Adipose tissue (tissue), 3 donors: ENCODE results near the gene ZPLD1. TPM values are rescaled to one million over a fixed set of nuclear protein-coding genes. Genes with fewer than 3 reads are reported as not detected.

Experiments used
- H3K27ac ChIP-seq: one replicate; pipeline ENCODE4 v1.5.1; 2013; ENCODE audit warnings: low read depth, low read length
- WGBS, 3 donors: extraction: QIAGEN DNeasy Blood & Tissue Kit; methylation state at CpG; one replicate each; pipeline ENCODE4 v1.1.7; 2013; 5-methylcytosine and 5-hydroxymethylcytosine counted together
- polyA plus RNA-seq, 3 donors: library from polyadenylated mRNA; stranded (reverse); fragments of 200-250 nt; gene quantifications; one replicate each; pipeline ENCODE4 v1.2.3, GENCODE V29; 2013
- donor health status: healthy with polysubstance abuse.
- donor health status: Bipolar disorder and iron deficiency.
- donor health status: healthy.

Gene ZPLD1
- under 1 TPM in 1 of 3 donors, not detected in 2; 0.03 TPM for polyA plus RNA-seq

DNA sequence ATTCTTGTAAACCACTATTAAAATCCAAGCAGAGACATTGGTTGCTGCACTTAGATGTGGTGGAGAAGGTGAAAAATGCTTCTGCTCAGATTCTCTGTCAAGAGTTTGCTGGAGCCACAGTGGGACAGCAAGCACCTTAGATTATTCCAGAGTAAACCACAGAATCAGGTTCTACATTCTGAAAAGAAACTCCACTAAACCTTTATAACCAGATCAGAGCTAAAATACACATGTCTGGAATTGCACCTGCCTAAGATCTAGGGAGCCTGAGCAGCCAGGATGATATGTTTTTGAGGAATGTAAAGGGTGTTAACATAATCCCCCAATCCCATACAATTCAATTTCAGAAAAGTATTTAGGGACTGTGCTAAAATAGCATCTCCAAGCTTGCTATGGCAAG, at the start of gene ZPLD1:
ZPLD1 (plus strand) TSS at position 301 of the 400 bp plus-strand sequence. CDS start 3,473 bp downstream, outside the sequence.
- H3K27ac ChIP-seq = no peak within 1 kb of the TSS

DNA sequence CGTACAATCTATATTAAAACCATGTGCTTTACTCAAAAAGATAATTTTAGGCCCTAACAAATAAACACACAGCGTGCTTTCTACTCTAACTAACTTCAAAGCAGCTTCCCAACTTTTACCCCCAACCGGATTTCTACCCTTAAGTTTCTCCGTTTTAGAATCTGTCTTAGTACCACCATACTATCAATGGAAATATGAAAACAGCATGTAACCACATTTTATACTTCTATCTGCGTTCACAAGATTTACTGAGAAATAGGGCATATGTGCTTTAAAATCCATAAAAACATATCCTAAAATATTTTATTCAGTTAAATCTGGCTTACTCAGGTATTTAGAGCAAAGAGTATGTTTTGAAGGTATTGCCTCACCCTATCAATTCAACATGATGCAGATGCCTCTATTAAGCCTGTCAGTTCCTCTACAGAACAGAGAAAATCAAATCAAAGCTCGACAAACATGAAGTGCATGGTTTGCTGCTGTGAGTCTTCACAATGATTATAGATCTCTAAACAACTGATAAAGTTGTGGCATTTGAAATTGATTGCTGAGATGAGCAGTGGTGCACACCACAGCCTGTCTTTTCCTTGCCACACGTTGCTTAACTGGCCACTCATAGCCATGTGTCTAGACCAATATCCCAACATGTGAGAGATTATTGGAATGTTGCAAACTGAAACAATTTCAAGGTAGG, 44.5 kb upstream of the ZPLD1 start:
- H3K27ac ChIP-seq = no peak overlapping the region
- WGBS, 3 donors = 67 to 73% (median 72%) methylated on average over 7 of the region's 7 CpGs

DNA sequence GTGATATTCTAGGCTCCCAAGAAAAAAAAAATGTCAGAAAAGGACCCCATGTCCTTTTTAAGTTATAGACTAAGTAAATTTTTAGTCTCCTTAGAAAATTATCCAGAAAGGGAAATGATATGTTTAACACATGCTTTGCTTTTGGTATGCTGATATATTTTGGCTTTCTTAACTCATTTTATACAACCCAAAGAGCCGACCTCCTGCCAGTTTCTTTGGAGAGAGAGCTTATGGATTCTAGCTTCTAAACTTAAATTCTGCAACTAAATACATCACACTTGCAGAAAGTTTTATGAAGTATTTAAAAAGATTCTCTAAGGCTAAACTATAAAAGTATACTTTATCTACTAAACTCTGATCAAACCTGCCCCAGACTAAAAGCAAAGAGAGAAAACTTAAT, 43.9 kb upstream of the ZPLD1 start:
- 57 to 71% (median 63%) methylated on average over 1 of the region's 1 CpG for WGBS, 3 donors
- no peak overlapping the region for H3K27ac ChIP-seq

DNA sequence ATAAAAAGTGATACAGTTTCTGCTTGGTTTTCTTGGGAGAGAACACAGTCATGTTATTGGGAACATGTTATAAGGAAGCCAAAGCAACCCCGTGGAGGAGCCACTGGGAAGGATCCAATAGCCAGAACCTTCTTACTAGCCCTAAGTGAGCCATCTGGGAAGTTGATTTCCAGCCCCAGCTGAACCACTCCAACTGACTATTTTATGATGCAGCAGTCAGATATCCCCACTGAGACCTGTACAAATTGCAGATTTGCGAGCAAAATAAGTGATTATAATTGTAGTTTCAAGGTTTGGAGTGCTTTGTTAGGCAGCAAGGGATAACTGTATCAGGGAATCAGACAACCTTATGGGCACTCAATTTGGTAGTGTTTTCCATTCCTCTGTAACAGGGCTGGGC, 43.3 kb upstream of the ZPLD1 start:
- 55 to 71% (median 65%) methylated on average over 2 of the region's 2 CpGs for WGBS, 3 donors

DNA sequence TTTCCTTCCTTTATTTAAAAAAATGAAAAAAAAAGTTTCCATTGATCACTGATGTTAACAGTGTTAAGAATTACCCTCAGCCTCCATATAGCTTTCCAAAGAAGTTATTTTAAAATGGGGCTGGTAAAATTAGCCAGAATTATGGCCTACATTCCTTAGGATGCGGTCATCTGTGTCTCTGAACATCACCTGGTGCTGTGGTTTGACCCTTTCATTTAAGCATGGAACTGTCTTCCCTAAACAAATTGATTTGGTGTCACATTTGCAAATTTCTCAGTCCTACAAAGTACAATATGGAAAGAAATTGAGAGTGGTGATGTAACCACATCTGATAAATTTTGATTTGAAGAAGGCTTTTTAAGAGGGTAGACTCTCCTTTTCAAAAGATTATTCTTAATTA, 40.3 kb upstream of the ZPLD1 start:
- 57 to 73% (median 71%) methylated on average over 1 of the region's 1 CpG for WGBS, 3 donors
- no peak overlapping the region for H3K27ac ChIP-seq

More for the DNA sequence above, 43.3 kb upstream of the ZPLD1 start:
- no peak overlapping the region for H3K27ac ChIP-seq

DNA sequence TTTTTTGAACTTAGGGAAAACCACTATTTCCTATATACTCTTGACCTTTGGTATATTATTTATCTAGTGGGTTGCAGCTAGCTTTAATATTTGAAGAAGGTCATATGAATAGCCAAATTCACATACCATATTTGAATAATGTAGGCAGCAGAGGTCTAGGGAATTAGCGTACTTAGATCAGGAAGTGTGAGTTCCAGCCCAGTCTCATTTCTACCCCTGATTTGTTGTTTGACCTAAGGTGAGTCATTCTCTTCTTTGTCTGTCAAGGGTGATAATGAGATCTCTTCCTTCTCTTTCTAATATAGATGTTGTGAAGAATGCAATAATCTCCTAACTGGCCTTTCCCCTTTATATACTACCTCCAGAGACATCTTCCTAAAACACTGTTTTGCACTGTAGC, 36.6 kb upstream of the ZPLD1 start:
- WGBS, 3 donors = 78 to 92% (median 79%) methylated on average over 1 of the region's 1 CpG
- no peak overlapping the region for H3K27ac ChIP-seq

DNA sequence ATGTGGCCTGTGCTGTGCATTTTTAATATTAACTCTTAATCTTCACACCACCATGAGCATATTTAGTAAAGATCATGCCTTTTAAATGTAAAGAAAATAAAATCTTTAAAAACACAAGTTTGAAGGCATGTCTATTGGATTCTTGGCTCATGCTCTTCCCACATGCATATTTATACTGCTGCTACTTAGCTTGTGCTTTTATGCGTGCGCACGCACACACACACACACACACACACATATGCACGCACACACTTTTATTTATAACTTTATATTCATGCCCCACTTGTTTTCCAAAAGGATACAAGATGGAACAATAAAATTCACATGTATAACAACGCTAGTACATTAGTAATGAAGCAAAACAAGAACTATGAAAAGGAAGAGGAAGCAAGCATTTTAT, 36.1 kb upstream of the ZPLD1 start:
- WGBS, 3 donors = 79 to 85% (median 83%) methylated on average over 5 of the region's 5 CpGs
- H3K27ac ChIP-seq = no peak overlapping the region

DNA sequence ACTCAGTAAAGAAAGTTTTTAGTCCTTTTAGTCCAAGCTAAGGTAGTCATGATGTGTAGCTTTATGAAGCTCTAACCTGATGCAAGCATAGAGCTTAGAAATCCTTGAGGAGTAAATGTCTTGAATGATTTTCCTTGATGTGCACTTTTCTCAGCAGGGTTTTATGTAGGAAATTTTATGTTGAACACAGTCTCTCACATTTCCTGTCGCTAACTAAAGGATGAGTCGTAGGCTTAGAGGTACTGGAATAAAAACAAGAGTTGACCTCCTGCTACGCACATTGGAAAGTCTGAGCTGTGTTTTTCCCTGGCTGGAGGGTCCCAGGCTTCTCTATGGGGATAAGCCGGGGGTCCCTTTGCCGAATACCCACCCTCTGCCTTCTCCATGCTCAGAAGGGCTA, 34.7 kb upstream of the ZPLD1 start:
- no peak overlapping the region for H3K27ac ChIP-seq
- 87 to 91% (median 89%) methylated on average over 5 of the region's 5 CpGs for WGBS, 3 donors

DNA sequence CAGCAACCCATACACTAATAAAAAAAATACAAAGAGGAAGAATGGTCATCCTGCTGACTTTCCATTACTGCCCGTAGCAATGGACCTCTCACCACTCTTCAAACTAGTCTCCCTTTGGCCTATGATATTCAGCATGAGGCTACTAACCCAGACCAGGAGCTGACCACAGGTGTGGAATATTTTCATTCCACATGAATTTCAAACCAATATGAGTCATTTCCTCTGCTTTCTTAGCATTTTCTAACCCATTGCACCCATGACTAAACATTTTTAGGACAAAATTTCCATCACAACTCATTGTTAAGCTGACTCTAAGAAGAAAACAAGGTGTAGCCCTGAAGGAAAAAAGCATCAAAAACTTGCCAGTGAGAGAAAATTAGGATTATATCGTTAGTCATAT, 34.0 kb upstream of the ZPLD1 start:
- no peak overlapping the region for H3K27ac ChIP-seq
- WGBS, 3 donors = 74 to 87% (median 86%) methylated on average over 2 of the region's 2 CpGs

DNA sequence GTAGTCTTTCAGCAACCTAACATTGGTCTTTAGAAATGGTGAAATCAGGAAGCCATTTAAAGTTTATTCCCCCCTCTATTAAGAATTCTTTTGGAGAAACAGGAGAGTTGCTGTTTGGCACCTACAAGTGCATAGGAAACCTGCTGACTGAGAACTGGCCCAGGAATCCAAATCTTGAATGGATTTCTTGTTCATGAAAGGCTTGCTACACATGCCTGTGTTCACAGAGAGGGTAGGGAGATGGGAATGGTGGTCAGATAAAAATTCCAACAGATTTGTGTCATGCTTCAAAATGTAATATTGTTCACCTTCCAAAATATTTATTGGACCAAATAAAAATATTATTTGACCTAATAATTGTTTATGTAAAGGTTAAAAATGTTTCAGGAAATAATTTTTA, 24.2 kb upstream of the ZPLD1 start:
- H3K27ac ChIP-seq = no peak overlapping the region

DNA sequence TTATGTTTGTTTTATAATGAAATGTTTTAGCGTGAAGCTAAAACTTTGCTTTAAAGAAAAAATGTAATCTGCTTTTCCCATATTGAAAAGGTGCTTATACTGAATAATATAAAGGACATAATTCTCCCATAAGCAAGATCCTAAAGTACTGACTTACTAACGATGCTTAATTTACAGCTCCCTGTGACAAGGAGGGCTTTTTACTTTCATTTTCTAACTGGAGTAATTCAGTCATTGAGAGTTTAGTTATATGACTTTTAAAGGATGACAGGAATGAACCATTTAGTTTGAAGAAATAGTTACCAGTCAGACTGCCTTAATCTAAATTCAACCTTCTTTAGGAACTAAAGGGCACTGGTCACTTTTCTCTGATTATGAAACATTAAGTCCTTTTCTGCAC, 19.3 kb upstream of the ZPLD1 start:
- WGBS, 3 donors = 27 to 62% (median 35%) methylated on average over 2 of the region's 2 CpGs
- H3K27ac ChIP-seq = no peak overlapping the region

DNA sequence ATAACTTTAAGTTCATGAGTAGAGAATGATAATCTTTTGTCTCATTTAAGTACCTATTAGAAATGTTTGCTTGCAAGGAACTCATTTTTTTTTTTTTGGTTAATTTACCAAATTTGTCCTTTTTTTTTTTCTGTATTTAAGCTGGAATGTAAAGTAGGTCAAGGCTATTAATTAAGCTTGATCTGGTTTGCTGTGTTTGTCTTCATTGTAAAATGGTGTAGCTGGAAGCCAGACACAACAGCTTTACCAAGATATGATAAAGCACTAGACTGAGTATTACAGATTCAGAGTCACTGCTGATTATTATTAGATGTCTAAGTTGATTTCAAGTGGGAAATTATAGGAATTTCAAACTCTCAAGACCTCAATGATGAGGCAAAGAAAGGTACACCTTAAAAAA, 15.0 kb upstream of the ZPLD1 start:
- H3K27ac ChIP-seq = no peak overlapping the region

DNA sequence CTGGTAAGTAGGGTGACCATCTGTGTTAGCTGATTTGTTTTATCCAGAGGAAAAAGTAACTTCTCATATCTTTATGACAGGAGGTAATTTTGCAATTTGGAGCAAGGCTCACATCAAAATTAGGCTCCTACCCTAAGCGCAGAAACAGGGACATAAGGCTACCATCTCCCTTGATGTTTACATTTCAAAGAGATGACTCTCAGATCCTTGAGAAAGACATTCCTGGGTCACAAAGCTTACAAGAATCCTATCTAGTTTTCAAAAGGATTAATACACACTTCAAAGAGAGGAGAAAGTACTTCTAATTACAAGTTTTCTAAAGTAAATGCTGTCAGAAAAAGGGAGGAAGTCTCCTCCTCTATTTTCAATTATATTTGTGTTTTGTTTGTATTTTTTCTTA, 7.0 kb downstream of the ZPLD1 start:
- 76 to 82% (median 77%) methylated on average over 1 of the region's 1 CpG for WGBS, 3 donors

DNA sequence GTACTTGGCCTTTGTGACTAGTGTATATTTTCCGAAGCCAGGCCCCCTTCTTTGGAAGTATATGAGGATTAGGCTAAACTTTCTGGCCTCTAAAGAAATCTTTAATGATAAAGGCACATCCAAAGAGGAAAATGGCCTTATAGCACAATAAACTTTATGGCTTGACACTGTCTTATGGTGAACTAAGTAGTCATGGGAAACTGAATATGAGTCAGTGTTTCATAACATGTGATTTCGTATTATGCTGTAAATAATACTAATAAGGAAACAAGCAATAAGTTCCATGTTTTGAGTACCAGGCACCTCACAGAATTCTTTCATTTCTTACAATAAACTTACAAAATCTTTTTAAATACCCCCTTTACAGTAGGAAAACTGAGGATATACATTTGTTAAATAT, 8.2 kb downstream of the ZPLD1 start:
- H3K27ac ChIP-seq = no peak overlapping the region
- 82 to 84% (median 84%) methylated on average over 2 of the region's 2 CpGs for WGBS, 3 donors

More for the DNA sequence above, 7.0 kb downstream of the ZPLD1 start:
- no peak overlapping the region for H3K27ac ChIP-seq

DNA sequence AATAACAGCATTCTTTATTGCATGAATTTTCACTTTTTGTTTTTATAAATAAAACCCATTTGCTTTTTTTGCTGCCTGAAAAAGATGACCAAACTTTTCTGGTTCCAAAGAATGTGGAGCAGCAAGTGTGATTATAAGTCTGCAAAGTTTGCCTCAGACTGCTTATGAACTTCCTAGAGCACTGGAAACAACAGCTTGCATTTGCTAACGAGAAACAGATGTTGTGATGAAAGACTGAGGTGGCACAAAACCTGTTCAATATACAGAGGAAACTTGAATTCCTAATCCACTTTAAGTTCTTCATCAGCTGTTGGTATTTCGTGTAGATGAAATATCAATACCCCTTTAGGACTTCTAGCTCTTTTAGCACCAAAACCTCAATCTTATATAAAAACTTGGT, 9.3 kb downstream of the ZPLD1 start:
- WGBS, 3 donors = 48 to 58% (median 52%) methylated on average over 2 of the region's 2 CpGs
- H3K27ac ChIP-seq = no peak overlapping the region

DNA sequence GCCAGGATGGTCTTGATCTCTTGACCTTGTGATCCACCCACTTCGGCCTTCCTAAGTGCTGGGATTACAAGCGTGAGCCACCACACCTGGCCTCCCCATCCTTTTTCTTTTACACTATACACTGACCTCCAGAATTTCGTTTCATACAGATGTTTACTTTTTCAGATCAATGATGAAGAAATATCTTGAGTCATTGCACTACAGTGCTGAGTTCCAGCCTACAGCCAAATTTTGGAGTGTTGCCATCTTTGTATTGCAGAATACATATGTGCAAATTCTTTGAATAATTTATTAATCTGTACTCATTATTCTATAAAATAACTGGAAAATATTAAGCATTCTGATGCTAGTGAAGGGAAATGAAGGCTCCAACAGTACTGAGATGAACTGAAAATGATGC, 12.5 kb downstream of the ZPLD1 start:
- WGBS, 3 donors = 48 to 76% (median 63%) methylated on average over 3 of the region's 3 CpGs

DNA sequence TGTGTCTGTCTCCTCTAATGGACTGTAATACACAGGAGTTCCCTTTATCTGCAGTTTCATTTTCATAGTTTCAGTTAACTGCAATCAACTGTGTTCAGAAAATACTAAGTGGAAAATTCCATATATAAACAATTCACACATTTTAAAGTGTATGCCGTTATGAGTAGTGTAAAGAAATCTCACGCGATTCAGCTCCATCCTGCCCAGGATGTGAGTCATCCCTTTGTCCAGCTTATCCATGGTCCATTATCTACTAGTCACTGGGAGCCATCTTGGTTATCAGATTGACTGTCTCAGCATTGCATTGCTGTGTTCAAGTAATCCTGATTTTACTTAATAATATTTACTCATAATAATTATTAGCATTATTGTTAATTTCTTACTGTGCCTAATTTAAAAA, 14.5 kb downstream of the ZPLD1 start:
- 73% methylated on average over 3 of the region's 3 CpGs for WGBS, 3 donors
- no peak overlapping the region for H3K27ac ChIP-seq

More for the DNA sequence above, 12.5 kb downstream of the ZPLD1 start:
- no peak overlapping the region for H3K27ac ChIP-seq

DNA sequence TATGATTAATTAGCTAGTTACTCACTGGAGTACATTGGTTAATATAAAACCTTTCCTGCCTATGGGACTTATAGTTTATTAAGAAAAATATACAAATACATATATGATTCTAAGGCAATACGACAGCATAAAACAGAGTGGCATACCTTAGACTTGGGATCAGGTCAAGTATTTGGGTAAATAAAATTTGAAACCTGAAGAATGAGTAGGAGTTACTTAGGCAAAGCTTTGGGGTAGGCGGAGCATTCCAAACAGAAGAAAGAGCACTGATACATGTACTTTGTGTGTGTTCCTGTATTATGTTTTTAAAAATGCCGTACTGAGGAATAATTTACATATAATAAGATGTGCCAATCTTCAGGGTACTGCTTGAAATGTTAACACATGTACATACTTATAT, 15.1 kb downstream of the ZPLD1 start:
- WGBS, 3 donors = 76 to 89% (median 89%) methylated on average over 3 of the region's 3 CpGs

DNA sequence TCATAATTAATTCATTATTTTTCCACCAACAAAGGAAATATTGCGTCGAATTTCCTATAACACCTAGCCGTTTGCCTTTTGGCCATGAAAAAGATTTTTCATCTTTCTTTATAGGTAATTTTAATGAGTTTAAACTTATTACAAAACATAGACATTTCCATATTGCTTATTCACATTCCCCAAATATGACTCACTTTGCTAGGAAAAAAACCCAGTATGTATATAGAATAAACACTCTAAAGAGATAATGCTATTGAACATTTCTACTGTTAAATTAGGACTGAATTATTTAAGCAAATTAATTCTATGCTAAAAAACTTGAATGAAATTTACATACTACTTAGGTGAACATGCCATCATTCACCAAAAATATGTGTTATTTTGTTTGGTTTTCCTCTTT, 16.2 kb downstream of the ZPLD1 start:
- 90 to 92% (median 90%) methylated on average over 3 of the region's 3 CpGs for WGBS, 3 donors
- no peak overlapping the region for H3K27ac ChIP-seq

More for the DNA sequence above, 15.1 kb downstream of the ZPLD1 start:
- H3K27ac ChIP-seq = no peak overlapping the region

DNA sequence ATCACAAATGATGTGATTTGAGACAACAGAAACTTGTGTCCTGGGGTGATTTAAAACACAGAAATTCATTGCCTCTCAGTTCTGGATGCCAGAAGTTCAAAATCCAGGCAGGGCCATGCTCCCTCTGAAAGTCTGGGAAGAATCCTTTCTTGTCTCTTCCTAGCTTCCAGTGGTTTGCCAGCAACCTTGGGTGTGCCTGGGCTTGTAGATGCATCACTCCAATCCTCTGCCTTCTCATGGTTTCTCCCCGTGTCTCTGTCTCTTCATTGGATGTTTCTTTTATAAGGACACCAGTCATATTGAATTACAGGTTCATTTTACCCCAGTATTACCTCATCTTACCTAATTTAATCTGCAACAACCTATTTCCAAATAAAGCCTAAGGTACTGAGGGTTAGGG, 16.7 kb downstream of the ZPLD1 start:
- H3K27ac ChIP-seq = no peak overlapping the region
- 71 to 83% (median 76%) methylated on average over 1 of the region's 1 CpG for WGBS, 3 donors

DNA sequence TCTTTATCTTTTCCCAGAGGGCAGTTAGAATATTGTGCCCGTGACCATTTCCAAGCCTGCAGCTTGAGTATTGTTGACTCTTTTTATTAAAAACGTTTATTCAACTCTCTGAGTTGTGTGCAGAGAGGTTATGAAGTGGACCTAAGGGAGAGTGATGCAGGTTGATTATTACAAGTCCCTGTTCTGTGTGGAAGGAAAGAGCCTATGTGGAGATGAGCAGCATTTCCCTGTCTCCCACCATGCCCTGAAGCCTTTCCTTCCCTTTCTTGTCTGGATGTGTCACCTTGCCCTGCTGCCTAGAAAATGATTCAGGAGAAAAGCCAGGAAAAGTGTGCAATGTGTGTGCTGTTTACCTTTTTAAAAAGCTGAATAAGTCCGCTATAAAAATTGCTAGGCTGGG, 19.4 kb downstream of the ZPLD1 start:
- 57 to 69% (median 59%) methylated on average over 3 of the region's 3 CpGs for WGBS, 3 donors
- no peak overlapping the region for H3K27ac ChIP-seq
